Measurements from ENCODE around the gene PZP. TPM values are rescaled to one million over a fixed set of nuclear protein-coding genes. Genes with fewer than 3 reads are reported as not detected.

PZP gene
- total and polyA plus RNA-seq, 9 of the 15 experiments (the other 6 are each of a cell fraction or from before 2014, with no cell fraction given), result 0.01 TPM; not detected in 8

GRCh38 chr12:9120487-9121184 lies 87.6 kb downstream of the PZP start (continued):
- TF ChIP-seq TCF15 (CRISPR knock-in tag; IDR thresholded peaks at IDR 0.05), result no peak
- no peak for TF ChIP-seq NFYB (IDR thresholded peaks at IDR 0.05; ENCODE audit: extremely low read depth, insufficient read length)
- no peak for TF ChIP-seq FOS (IDR thresholded peaks at IDR 0.05; ENCODE audit: extremely low read depth, insufficient read length)

- in situ Hi-C loops (cut with MboI) (no loop called here), intact Hi-C loops (cut with micrococcal nuclease) (no loop called here)
- Histone ChIP-seq H3K9me1 (ENCODE audit: control insufficient read depth, insufficient read depth, low read length) (no peaks in the 10 kb centered on the region), H3K36me3 (ENCODE audit: control insufficient read depth, insufficient read depth, low read length) (no peaks in the 10 kb centered on the region), H3K4me2 (ENCODE audit: insufficient read depth, low read length) (no peak overlapping the region), H3K27ac (ENCODE audit: extremely low read depth, low read depth, low read length) (no peak overlapping the region), H3K4me3 (no peak overlapping the region), H3K4me1 (replicated peaks in 1 of 2; ENCODE audit: control insufficient read depth in 2 of 2, insufficient read depth in 2 of 2, low read length in 2 of 2) (no peaks in the 10 kb centered on the region), H3K9ac (ENCODE audit: insufficient read depth in 1 of 2, low read depth in 2 of 2, low read length in 2 of 2) (no peak overlapping the region), H2AFZ (ENCODE audit: low read depth, low read length) (no peak overlapping the region), H4K20me1 (replicated peaks; ENCODE audit: control insufficient read depth, insufficient read depth, low read length) (no peaks in the 10 kb centered on the region), H3K79me2 (ENCODE audit: control insufficient read depth, insufficient read depth, low read length) (no peaks in the 10 kb centered on the region), H3K27me3 (ENCODE audit: control insufficient read depth in 2 of 2, insufficient read depth in 2 of 2, low read length in 2 of 2) (no peaks in the 10 kb centered on the region; a peak in 1 of 5 replicates), H3K9me3 (replicated peaks; ENCODE audit: control insufficient read depth, insufficient read depth, low read depth, low read length) (no peaks in the 10 kb centered on the region)
- CTCF ChIA-PET (ENCODE audit: low intra/inter-chr PET ratio), result no interaction called here
- no peak for FAIRE-seq
- POLR2A ChIA-PET, result interaction anchor here (1.5 kb wide), 1 partner anchor 20 kb away, joined by 3 read pairs; no protein-coding TSS in a partner anchor
- no TSS peak for BruUV-seq (replicated peaks)
- TF ChIP-seq STAG1 (CRISPR knock-in tag; IDR thresholded peaks at IDR 0.05; ENCODE audit: borderline replicate concordance) (no peak), CC2D1A (IDR thresholded peaks at IDR 0.05) (no peak)
- DNase-seq (ENCODE audit: extremely low read depth in 1 of 4, low spot score in 3 of 4), result no peak
- WGBS (ENCODE audit: insufficient coverage, low coverage, missing lambda C conversion rate), result 0% methylated on average over 2 of the region's 3 CpGs
- ATAC-seq, result no peak
Observed at GRCh38 chr12:9118158-9118557, 90.0 kb downstream of the PZP start.
